GM12878 (cell line): Measurements from ENCODE around the gene NECTIN2.
"Not testable (repeated sequence)": the region's sequence is repeated elsewhere in the genome, so short reads cannot be mapped to it uniquely, and the experiment has no call there.

Experiments used
- POLR2AphosphoS2 ChIP-seq: IDR thresholded peaks from 2 replicates; pipeline ENCODE4 v1.6.1; 2011; ENCODE audit warnings: low read depth, mild to moderate bottlenecking, low read length, improper control_type of control experiment, moderate library complexity
- TF ChIP-seq, protein P1 (sequence below), 3 experiments: IDR thresholded peaks in 2 of 3; conservative IDR thresholded peaks in 1 of 3; 2 replicates each; pipeline ENCODE4 v1.5.1; 2011; ENCODE audit warnings: low read depth in 3 of 3, low read length in 3 of 3, mild to moderate bottlenecking in 3 of 3, control low read depth in 2 of 3, moderate library complexity in 2 of 3, inconsistent platforms in 1 of 3, mixed read lengths in 1 of 3; ENCODE audit not compliant: control insufficient read depth in 2 of 3, insufficient read depth in 1 of 3; ENCODE audit errors: extremely low read depth in 1 of 3

DNA sequence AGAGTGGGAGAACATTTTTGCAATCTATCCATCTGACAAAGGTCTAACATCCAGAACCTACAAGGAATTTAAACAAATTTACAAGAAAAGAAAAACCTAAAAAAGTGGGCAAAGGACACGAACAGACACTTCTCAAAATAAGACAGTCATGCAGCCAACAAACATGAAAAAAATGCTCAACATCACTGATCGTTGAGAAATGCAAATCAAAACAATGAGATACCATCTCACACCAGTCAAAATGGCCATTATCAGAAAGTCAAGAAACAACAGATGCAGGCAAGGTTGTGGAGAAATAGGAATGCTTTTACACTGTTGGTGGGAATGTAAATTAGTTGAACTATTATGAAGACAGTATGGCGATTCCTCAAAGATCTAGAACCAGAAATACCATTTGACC, 15.5 kb downstream of the NECTIN2 start:
- TF ChIP-seq, protein P1, sequence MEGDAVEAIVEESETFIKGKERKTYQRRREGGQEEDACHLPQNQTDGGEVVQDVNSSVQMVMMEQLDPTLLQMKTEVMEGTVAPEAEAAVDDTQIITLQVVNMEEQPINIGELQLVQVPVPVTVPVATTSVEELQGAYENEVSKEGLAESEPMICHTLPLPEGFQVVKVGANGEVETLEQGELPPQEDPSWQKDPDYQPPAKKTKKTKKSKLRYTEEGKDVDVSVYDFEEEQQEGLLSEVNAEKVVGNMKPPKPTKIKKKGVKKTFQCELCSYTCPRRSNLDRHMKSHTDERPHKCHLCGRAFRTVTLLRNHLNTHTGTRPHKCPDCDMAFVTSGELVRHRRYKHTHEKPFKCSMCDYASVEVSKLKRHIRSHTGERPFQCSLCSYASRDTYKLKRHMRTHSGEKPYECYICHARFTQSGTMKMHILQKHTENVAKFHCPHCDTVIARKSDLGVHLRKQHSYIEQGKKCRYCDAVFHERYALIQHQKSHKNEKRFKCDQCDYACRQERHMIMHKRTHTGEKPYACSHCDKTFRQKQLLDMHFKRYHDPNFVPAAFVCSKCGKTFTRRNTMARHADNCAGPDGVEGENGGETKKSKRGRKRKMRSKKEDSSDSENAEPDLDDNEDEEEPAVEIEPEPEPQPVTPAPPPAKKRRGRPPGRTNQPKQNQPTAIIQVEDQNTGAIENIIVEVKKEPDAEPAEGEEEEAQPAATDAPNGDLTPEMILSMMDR (IDR thresholded peaks at IDR 0.05 in 2 of 3, conservative IDR thresholded peaks at IDR 0.05 in 1 of 3; ENCODE audit: control insufficient read depth in 2 of 3, extremely low read depth in 1 of 3, insufficient read depth in 1 of 3, low read depth in 3 of 3, low read length in 3 of 3), result not testable (repeated sequence)
- not testable (repeated sequence) for TF ChIP-seq POLR2AphosphoS2
